Trophoblast cell (in vitro differentiated cells and primary cell): ENCODE measurements around the gene MRPS11.

ENCODE experiments used
- DNase-seq, 2 donors: peaks; one replicate each; pipeline ENCODE4 v3.0.0-alpha.2; 2016
- H2AFZ ChIP-seq: 2 replicates; pipeline ENCODE4 v1.6.1; 2013; ENCODE audit warnings: low read length, moderate library complexity, mild to moderate bottlenecking; ENCODE audit not compliant: insufficient read depth, poor library complexity
- H2AK5ac ChIP-seq: 2 replicates; pipeline ENCODE4 v1.6.1; 2013; ENCODE audit warnings: mild to moderate bottlenecking, low read length
- H2BK120ac ChIP-seq: 2 replicates; pipeline ENCODE4 v1.6.1; 2013; ENCODE audit warnings: low read length, mild to moderate bottlenecking, moderate library complexity; ENCODE audit not compliant: insufficient read depth, poor library complexity
- H2BK12ac ChIP-seq: 2 replicates; pipeline ENCODE4 v1.6.1; 2013; ENCODE audit warnings: mild to moderate bottlenecking, low read length, moderate library complexity
- H2BK5ac ChIP-seq: 2 replicates; pipeline ENCODE4 v1.6.1; 2013; ENCODE audit warnings: low read length, low read depth, moderate library complexity, mild to moderate bottlenecking; ENCODE audit not compliant: poor library complexity
- H3K14ac ChIP-seq: 2 replicates; pipeline ENCODE4 v1.6.1; 2013; ENCODE audit warnings: mild to moderate bottlenecking, low read length
- H3K18ac ChIP-seq: 2 replicates; pipeline ENCODE4 v1.6.1; 2013; ENCODE audit warnings: mild to moderate bottlenecking, low read length
- H3K23ac ChIP-seq: 2 replicates; pipeline ENCODE4 v1.6.1; 2013; ENCODE audit warnings: low read length
- H3K27ac ChIP-seq: 2 replicates; pipeline ENCODE4 v1.5.1; 2013; ENCODE audit warnings: low read depth, mild to moderate bottlenecking, inconsistent platforms, low read length, moderate library complexity
- H3K27me3 ChIP-seq: 2 replicates; pipeline ENCODE4 v1.6.1; 2013; ENCODE audit warnings: inconsistent platforms, mild to moderate bottlenecking, low read length, moderate library complexity; ENCODE audit not compliant: insufficient read depth
- H3K36me3 ChIP-seq, 2 experiments: 1 replicate in 1 of 2; 2 replicates in 1 of 2; pipeline ENCODE4 v1.6.1; 2013; ENCODE audit warnings: low read length in 2 of 2, mild to moderate bottlenecking in 2 of 2, moderate library complexity in 1 of 2; ENCODE audit not compliant: insufficient read depth in 2 of 2, control insufficient read depth in 1 of 2
- H3K4ac ChIP-seq: 2 replicates; pipeline ENCODE4 v1.6.1; 2013; ENCODE audit warnings: low read depth, mild to moderate bottlenecking, low read length, moderate library complexity
- H3K4me1 ChIP-seq, 2 experiments: 1 replicate in 1 of 2; 2 replicates in 1 of 2; pipeline ENCODE4 v1.6.1; 2013; ENCODE audit warnings: low read length in 2 of 2, mild to moderate bottlenecking in 2 of 2, moderate library complexity in 1 of 2; ENCODE audit not compliant: insufficient read depth in 2 of 2, control insufficient read depth in 1 of 2
- H3K4me2 ChIP-seq: 2 replicates; pipeline ENCODE4 v1.6.1; 2013; ENCODE audit warnings: inconsistent platforms, mild to moderate bottlenecking, low read length, moderate library complexity
- H3K4me3 ChIP-seq: 2 replicates; pipeline ENCODE4 v1.5.1; 2013; ENCODE audit warnings: mild to moderate bottlenecking, low read depth, low read length, inconsistent platforms
- H3K79me1 ChIP-seq: one replicate; pipeline ENCODE4 v1.6.1; 2013; ENCODE audit warnings: low read length
- H3K79me2 ChIP-seq: 2 replicates; pipeline ENCODE4 v1.6.1; 2013; ENCODE audit warnings: low read length, mild to moderate bottlenecking; ENCODE audit not compliant: control insufficient read depth, insufficient read depth, poor library complexity
- H3K9ac ChIP-seq: 2 replicates; pipeline ENCODE4 v1.6.1; 2013; ENCODE audit warnings: mild to moderate bottlenecking, low read length
- H3K9me3 ChIP-seq: 2 replicates; pipeline ENCODE4 v1.6.1; 2013; ENCODE audit warnings: low read depth, mild to moderate bottlenecking, control low read depth, inconsistent platforms, low read length; ENCODE audit not compliant: insufficient read depth
- H4K12ac ChIP-seq: 2 replicates; pipeline ENCODE4 v1.6.1; 2013; ENCODE audit warnings: low read depth, mild to moderate bottlenecking, low read length, moderate library complexity
- H4K8ac ChIP-seq: 2 replicates; pipeline ENCODE4 v1.6.1; 2013; ENCODE audit warnings: low read depth, mild to moderate bottlenecking, low read length, moderate library complexity
- H4K91ac ChIP-seq: one replicate; pipeline ENCODE4 v1.6.1; 2013; ENCODE audit warnings: low read depth, mild to moderate bottlenecking, low read length, moderate library complexity
- WGBS: extraction: QIAGEN DNeasy Blood & Tissue Kit; methylation state at CpG from one replicate; pipeline ENCODE4 v1.1.7; 2013; ENCODE audit warnings: missing lambda C conversion rate; ENCODE audit not compliant: insufficient read length, insufficient coverage; ENCODE audit errors: extremely low coverage; 5-methylcytosine and 5-hydroxymethylcytosine counted together

Gene MRPS11

GRCh38 chr15:88454867-88455810 is 12.4 kb upstream of the MRPS11 start:
- no peak overlapping the region for H2BK12ac ChIP-seq
- no peak overlapping the region for H2AK5ac ChIP-seq
- no peak overlapping the region for H4K12ac ChIP-seq
- peak; percentile 62 to 69 for DNase-seq
- H3K4me2 ChIP-seq = no peak overlapping the region
- no peak overlapping the region for H2AFZ ChIP-seq
- H3K27ac ChIP-seq = no peak overlapping the region
- no CpG with 5 or more reads among the region's 9 CpGs for WGBS
- H2BK120ac ChIP-seq = no peak overlapping the region
- no peaks in the 10 kb centered on the region for H3K79me2 ChIP-seq
- H2BK5ac ChIP-seq = no peak overlapping the region
- H3K18ac ChIP-seq = no peak overlapping the region
- H3K27me3 ChIP-seq = no peaks in the 10 kb centered on the region
- H3K4ac ChIP-seq = no peak overlapping the region
- H4K91ac ChIP-seq = no peak overlapping the region
- H3K4me1 ChIP-seq = peaks cover 3 to 16% of the 10 kb centered on the region in 2 experiments
- no peak overlapping the region for H3K9ac ChIP-seq
- no peaks in the 10 kb centered on the region for H3K9me3 ChIP-seq
- H3K79me1 ChIP-seq = no peaks in the 10 kb centered on the region
- H3K4me3 ChIP-seq = no peak overlapping the region
- H3K23ac ChIP-seq = no peak overlapping the region
- H4K8ac ChIP-seq = no peak overlapping the region
- peaks cover 12 to 17% of the 10 kb centered on the region in 2 experiments for H3K36me3 ChIP-seq
- H3K14ac ChIP-seq = no peak overlapping the region

GRCh38 chr15:88456733-88457132 is 10.8 kb upstream of the MRPS11 start:
- H4K12ac ChIP-seq = no peak overlapping the region
- H4K8ac ChIP-seq = no peak overlapping the region
- H3K4me2 ChIP-seq = no peak overlapping the region
- H3K4me1 ChIP-seq = peaks cover 3 to 16% of the 10 kb centered on the region in 2 experiments
- no peak overlapping the region for H3K18ac ChIP-seq
- no peak overlapping the region for H3K23ac ChIP-seq
- H3K79me2 ChIP-seq = no peaks in the 10 kb centered on the region
- no peaks in the 10 kb centered on the region for H3K27me3 ChIP-seq
- peaks cover 12 to 18% of the 10 kb centered on the region in 2 experiments for H3K36me3 ChIP-seq
- no peak for DNase-seq
- no peaks in the 10 kb centered on the region for H3K79me1 ChIP-seq
- no peak overlapping the region for H3K4ac ChIP-seq
- no peak overlapping the region for H3K14ac ChIP-seq
- H3K27ac ChIP-seq = no peak overlapping the region
- no peak overlapping the region for H2AK5ac ChIP-seq
- no CpG with 5 or more reads among the region's 3 CpGs for WGBS
- no peak overlapping the region for H3K4me3 ChIP-seq
- no peak overlapping the region for H4K91ac ChIP-seq
- H2AFZ ChIP-seq = no peak overlapping the region
- H2BK5ac ChIP-seq = no peak overlapping the region
- H2BK12ac ChIP-seq = no peak overlapping the region
- no peak overlapping the region for H2BK120ac ChIP-seq
- no peak overlapping the region for H3K9ac ChIP-seq
- no peaks in the 10 kb centered on the region for H3K9me3 ChIP-seq

DNA sequence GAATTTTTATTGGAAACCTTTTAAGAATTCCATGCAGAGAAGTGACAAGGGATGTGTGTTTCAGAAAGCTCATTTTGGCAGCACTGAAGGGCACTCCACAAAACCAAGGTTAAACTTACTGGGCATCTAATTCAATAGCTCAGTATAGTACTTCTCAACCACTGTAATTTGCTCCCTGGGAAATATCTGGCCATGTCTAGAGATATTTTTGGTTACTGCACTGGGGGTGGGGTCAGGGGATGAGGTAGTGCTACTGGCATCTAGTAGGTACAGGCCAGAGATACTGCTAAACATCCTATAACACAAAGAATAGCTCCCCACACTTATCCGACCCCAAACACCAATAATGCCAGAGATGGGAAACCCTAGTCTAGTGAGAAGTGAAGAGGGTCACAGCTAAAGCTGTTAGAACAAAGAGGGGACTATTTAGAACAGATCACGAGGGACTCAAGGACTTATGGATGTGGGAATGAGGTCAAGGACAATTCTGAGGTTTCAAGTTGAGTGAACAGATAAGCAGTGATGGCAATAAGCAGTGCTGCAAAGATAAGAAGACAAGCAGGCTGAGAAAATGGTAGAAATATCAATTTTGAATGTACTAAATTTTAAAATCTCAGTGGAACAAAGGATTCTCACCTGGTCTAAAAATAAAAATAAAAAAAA is 3.5 kb upstream of the MRPS11 start:
- no peak for DNase-seq
- Histone ChIP-seq H3K9me3 (no peaks in the 10 kb centered on the region), H3K9ac (no peak overlapping the region), H4K12ac (no peak overlapping the region), H3K4me3 (no peak overlapping the region), H2BK12ac (no peak overlapping the region), H2BK120ac (no peak overlapping the region), H3K23ac (no peak overlapping the region), H3K4me1 (peaks cover 8 to 20% of the 10 kb centered on the region in 2 experiments), H3K4me2 (peak overlapping the region; percentile 26), H3K18ac (no peak overlapping the region), H2AFZ (no peak overlapping the region), H3K36me3 (peaks cover 10 to 19% of the 10 kb centered on the region in 2 experiments), H3K14ac (no peak overlapping the region), H2AK5ac (no peak overlapping the region), H3K79me1 (peaks cover 17% of the 10 kb centered on the region), H4K91ac (peak overlapping the region; percentile 43), H3K27me3 (no peaks in the 10 kb centered on the region), H4K8ac (no peak overlapping the region), H3K79me2 (peaks cover 6% of the 10 kb centered on the region), H2BK5ac (peak overlapping the region; percentile 60), H3K27ac (peak overlapping the region; percentile 72), H3K4ac (no peak overlapping the region)
- no CpG with 5 or more reads among the region's 2 CpGs for WGBS

- Histone ChIP-seq H3K4me2 (no peak overlapping the region), H3K4me3 (no peak overlapping the region), H2AK5ac (no peak overlapping the region), H3K79me2 (peaks cover 6% of the 10 kb centered on the region), H3K9ac (no peak overlapping the region), H2BK120ac (no peak overlapping the region), H3K9me3 (no peaks in the 10 kb centered on the region), H2BK12ac (peak overlapping the region; percentile 50), H3K14ac (no peak overlapping the region), H2AFZ (no peak overlapping the region), H3K36me3 (peaks cover 3 to 12% of the 10 kb centered on the region in 2 experiments), H3K23ac (no peak overlapping the region), H2BK5ac (peak overlapping the region; percentile 58), H3K4me1 (peaks cover 8 to 15% of the 10 kb centered on the region in 2 experiments), H4K91ac (peak overlapping the region; percentile 63), H3K79me1 (peaks cover 17% of the 10 kb centered on the region), H4K12ac (no peak overlapping the region), H3K18ac (no peak overlapping the region), H3K27ac (peak overlapping the region; percentile 41), H3K27me3 (no peaks in the 10 kb centered on the region), H4K8ac (no peak overlapping the region), H3K4ac (peak overlapping the region; percentile 56)
- peak; percentile 82 to 92 for DNase-seq
- WGBS = no CpG with 5 or more reads among the region's 4 CpGs
These were observed 1.8 kb upstream of the MRPS11 start for GRCh38 chr15:88465633-88466224.
